ENCODE data around the gene CDC7.

Gene CDC7

GRCh38 chr1:91552596-91552995 is 51.9 kb downstream of the CDC7 start:
- TF ChIP-seq OSR1 (CRISPR knock-in tag; IDR thresholded peaks at IDR 0.05) = no peak
- no peak for TF ChIP-seq PATZ1 (CRISPR knock-in tag; IDR thresholded peaks at IDR 0.05; ENCODE audit: borderline replicate concordance)
- no peak for TF ChIP-seq ESRRG (CRISPR knock-in tag; IDR thresholded peaks at IDR 0.05)
- TF ChIP-seq PPARA (CRISPR knock-in tag; IDR thresholded peaks at IDR 0.05; ENCODE audit: borderline replicate concordance) = no peak
- TF ChIP-seq SNAI2 (CRISPR knock-in tag; IDR thresholded peaks at IDR 0.05) = no peak
- TF ChIP-seq ISL1 (CRISPR knock-in tag; IDR thresholded peaks at IDR 0.05) = no peak
- no peak for TF ChIP-seq ARNTL (CRISPR knock-in tag; IDR thresholded peaks at IDR 0.05; ENCODE audit: borderline replicate concordance, low read depth)
- no peak for TF ChIP-seq ZFP30 (CRISPR knock-in tag; IDR thresholded peaks at IDR 0.05)
- TF ChIP-seq RARB (CRISPR knock-in tag; IDR thresholded peaks at IDR 0.05) = no peak
- no peak for TF ChIP-seq ZNF70 (CRISPR knock-in tag; IDR thresholded peaks at IDR 0.05)
- no peak for TF ChIP-seq ZNF8 (CRISPR knock-in tag; IDR thresholded peaks at IDR 0.05)
- ATAC-seq = no peak

GRCh38 chr1:91553177-91553591 is 52.5 kb downstream of the CDC7 start:
- TF ChIP-seq SNAI2 (CRISPR knock-in tag; IDR thresholded peaks at IDR 0.05) = no peak
- no peak for TF ChIP-seq GLIS3 (CRISPR knock-in tag; IDR thresholded peaks at IDR 0.05)
- no peak for TF ChIP-seq CSRNP3 (CRISPR knock-in tag; IDR thresholded peaks at IDR 0.05)
- no peak for TF ChIP-seq ZNF8 (CRISPR knock-in tag; IDR thresholded peaks at IDR 0.05)
- TF ChIP-seq ZFP30 (CRISPR knock-in tag; IDR thresholded peaks at IDR 0.05) = no peak
- ATAC-seq = no peak

GRCh38 chr1:91555074-91555730 is 54.6 kb downstream of the CDC7 start:
- TF ChIP-seq GLIS3 (CRISPR knock-in tag; IDR thresholded peaks at IDR 0.05) = no peak
- no peak for TF ChIP-seq ZFP3 (CRISPR knock-in tag; IDR thresholded peaks at IDR 0.05)
- TF ChIP-seq OSR1 (CRISPR knock-in tag; IDR thresholded peaks at IDR 0.05) = no peak
- TF ChIP-seq SNAI2 (CRISPR knock-in tag; IDR thresholded peaks at IDR 0.05) = no peak
- TF ChIP-seq POU6F1 (CRISPR knock-in tag; IDR thresholded peaks at IDR 0.05; ENCODE audit: borderline replicate concordance, low read depth) = no peak
- no peak for TF ChIP-seq ZNF8 (CRISPR knock-in tag; IDR thresholded peaks at IDR 0.05)
- TF ChIP-seq ZC3H10 (CRISPR knock-in tag; IDR thresholded peaks at IDR 0.05) = no peak
- no peak for TF ChIP-seq CSRNP3 (CRISPR knock-in tag; IDR thresholded peaks at IDR 0.05)
- no peak for TF ChIP-seq ISL1 (CRISPR knock-in tag; IDR thresholded peaks at IDR 0.05)
- no peak for TF ChIP-seq CREB5 (CRISPR knock-in tag; IDR thresholded peaks at IDR 0.05; ENCODE audit: low read depth)
- no peak for TF ChIP-seq ZNF565 (CRISPR knock-in tag; conservative IDR thresholded peaks at IDR 0.05; ENCODE audit: low read depth)
- no peak for TF ChIP-seq ZFP30 (CRISPR knock-in tag; IDR thresholded peaks at IDR 0.05)
- TF ChIP-seq PATZ1 (CRISPR knock-in tag; IDR thresholded peaks at IDR 0.05; ENCODE audit: borderline replicate concordance) = no peak
- TF ChIP-seq TOX (CRISPR knock-in tag; IDR thresholded peaks at IDR 0.05; ENCODE audit: borderline replicate concordance) = no peak
- TF ChIP-seq TCF4 (CRISPR knock-in tag; IDR thresholded peaks at IDR 0.05; ENCODE audit: borderline replicate concordance) = no peak
- no peak for ATAC-seq
